ENCODE data around the gene TMLHE.

DNA sequence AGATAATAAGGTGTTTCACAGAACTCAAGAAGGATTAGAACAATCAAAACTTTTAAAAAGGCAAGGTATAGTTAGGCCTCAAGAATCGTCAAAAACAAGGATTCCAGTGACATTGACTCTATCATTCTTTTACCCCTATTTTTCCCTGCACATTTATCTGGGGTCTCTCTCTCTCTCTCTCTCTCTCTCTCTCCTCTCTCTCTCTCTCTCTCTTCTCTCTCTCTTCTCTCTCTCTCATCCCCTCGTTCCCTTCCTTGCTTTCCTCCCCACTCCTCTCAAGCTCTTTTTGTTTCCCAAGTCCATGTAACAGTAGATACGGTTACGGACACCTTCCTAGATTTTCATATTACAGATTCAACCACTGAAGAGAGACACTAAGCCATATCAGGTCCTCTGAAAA is 3.2 kb upstream of the TMLHE start:
- TF ChIP-seq EZH2 (IDR thresholded peaks at IDR 0.05; ENCODE audit: insufficient read depth, poor library complexity, severe bottlenecking) (no peak), EZH2phosphoT487 (IDR thresholded peaks at IDR 0.05; ENCODE audit: insufficient read depth, low read depth) (no peak)
